Right lobe of liver (tissue), 6 donors: Measurements from ENCODE around the gene SOX18. TPM values are rescaled to one million over a fixed set of nuclear protein-coding genes. Genes with fewer than 3 reads are reported as not detected.

Experiments used
- ATAC-seq, 4 donors: fragments of 200-7000 bp; cut with Tn5 transposase; one replicate each; pipeline ENCODE4 v1.9.1; 2020; ENCODE audit warnings: mild to moderate bottlenecking in 4 of 4, moderate library complexity in 4 of 4
- DNase-seq, 3 donors: peaks; one replicate each; pipeline ENCODE4 v3.0.0-alpha.2; 2020
- H3K27ac ChIP-seq, 3 donors: fragments of 200-600 bp; one replicate each; pipeline ENCODE4 v1.8.0; 2022
- H3K27me3 ChIP-seq, 2 donors: fragments of 200-600 bp; one replicate each; pipeline ENCODE4 v1.8.0; 2022
- H3K36me3 ChIP-seq, 4 donors: fragments of 200-600 bp; sonication (generic) in 1 of 4; one replicate each; pipeline versions ENCODE4 v1.5.1 to v1.8.0; 2017 to 2022; ENCODE audit warnings: control low read depth in 1 of 4
- H3K4me1 ChIP-seq, 4 donors: fragments of 200-600 bp; sonication (generic) in 1 of 4; one replicate each; pipeline versions ENCODE4 v1.5.1 to v1.8.0; 2017 to 2022; ENCODE audit warnings: control low read depth in 1 of 4
- H3K4me3 ChIP-seq, 3 donors: fragments of 200-600 bp; one replicate each; pipeline ENCODE4 v1.8.0; 2022
- H3K9me3 ChIP-seq, 4 donors: fragments of 200-600 bp; sonication (generic) in 1 of 4; one replicate each; pipeline versions ENCODE4 v1.5.1 to v1.8.0; 2017 to 2022; ENCODE audit warnings: control low read depth in 1 of 4
- CTCF ChIP-seq, 4 donors: fragments of 200-600 bp in 3 of 4; fragments of 450-650 bp in 1 of 4; IDR thresholded peaks; one replicate each; pipeline versions ENCODE4 v1.5.1 to v1.8.0; 2016 to 2022; ENCODE audit warnings: antibody characterized with exemption in 4 of 4, mild to moderate bottlenecking in 2 of 4
- POLR2A ChIP-seq: fragments of 450-650 bp; IDR thresholded peaks from one replicate; pipeline ENCODE4 v1.6.1; 2017; ENCODE audit warnings: antibody characterized with exemption, mild to moderate bottlenecking
- WGBS: methylation state at CpG from one replicate; pipeline ENCODE4 v1.1.6; 2018; ENCODE audit warnings: low coverage, low lambda C conversion rate; ENCODE audit not compliant: insufficient coverage; ENCODE audit errors: missing lambda C conversion rate; 5-methylcytosine and 5-hydroxymethylcytosine counted together
- intact Hi-C, 2 donors: fragments of 100-400 bp; cut with DNase I; formaldehyde crosslinking; loops; one replicate each; pipeline versions ENCODE4 v1.11.2 to v1.14.1; 2022
- total RNA-seq, 6 experiments: library from RNA; depleted of rRNA in 2 of 6; stranded (reverse); fragments of >200 nt in 2 of 6; fragmentation: NEBNext Ultra II Directional in 3 of 6; extraction: Animal tissue kit (Norgen Biotek cat#: 25700) in 3 of 6; gene quantifications; one replicate each; pipeline versions ENCODE4 v1.1.0 to v1.2.4, GENCODE V29; 2016 to 2023
- donor health status: DM: no; HTN: yes; CAD: no.
- donor health status: DM: no; HTN: no; CAD: no.
- donor health status: DM: no; HTN: no; CAD: no.
- donor health status: DM: no; HTN: yes; CAD: no.
- donor health status: DM: no; HTN: yes; CAD: no.

SOX18 gene
- total RNA-seq, 6 experiments from 2014 or later = 4.1 to 7.8 (median 5.6) TPM

DNA sequence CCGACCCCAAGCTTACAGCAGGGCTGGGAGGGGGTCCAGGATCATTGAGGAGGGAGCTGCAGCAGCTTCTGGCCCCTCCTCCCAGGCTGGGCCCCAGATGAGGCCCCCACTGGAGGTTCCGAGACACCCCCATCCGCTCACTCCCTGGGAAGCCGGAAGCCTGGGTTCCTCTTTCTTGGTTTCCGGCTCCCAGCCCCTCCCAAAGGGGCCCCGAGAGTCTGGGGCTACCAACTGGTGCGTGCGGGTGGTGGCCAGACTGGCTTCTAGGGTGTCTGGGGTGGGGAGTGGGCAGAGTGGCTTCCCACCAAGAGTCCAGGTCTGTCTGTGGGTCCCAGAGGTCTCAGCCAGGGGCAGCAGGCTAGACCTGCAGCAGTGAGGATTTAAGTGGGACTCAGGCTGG is 27.7 kb upstream of the SOX18 start:
- intact Hi-C loops = no loop called here
- peaks cover 0 to 6% (median 0%) of the 10 kb centered on the region in 4 donors for H3K4me1 ChIP-seq
- no CpG with 5 or more reads among the region's 8 CpGs for WGBS
- peak in 2 of 4 donors; percentile 2 to 16 for ATAC-seq
- H3K27me3 ChIP-seq = no peaks in the 10 kb centered on the region
- peak in 1 of 3 donors; percentile 51 for DNase-seq
- no peaks in the 10 kb centered on the region for H3K9me3 ChIP-seq
- peak overlapping the region; percentile 22 to 63 (median 58) for H3K4me3 ChIP-seq
- H3K27ac ChIP-seq = peak overlapping the region in 1 of 3 donors; percentile 37
- peaks cover 0 to 8% (median 0%) of the 10 kb centered on the region in 4 donors for H3K36me3 ChIP-seq
- no peak for TF ChIP-seq POLR2A
- TF ChIP-seq CTCF (IDR thresholded peaks at IDR 0.05) = no peak

GRCh38 chr20:64076061-64076997 is 26.9 kb upstream of the SOX18 start:
- DNase-seq = no peak
- no peaks in the 10 kb centered on the region for H3K9me3 ChIP-seq

GRCh38 chr20:64075556-64075955 is 26.1 kb upstream of the SOX18 start:
- no peak overlapping the region for H3K4me3 ChIP-seq
- H3K36me3 ChIP-seq = peaks cover 0 to 13% (median 0%) of the 10 kb centered on the region in 4 donors
- H3K9me3 ChIP-seq = no peaks in the 10 kb centered on the region
- ATAC-seq (no peak), DNase-seq (no peak)
- H3K4me1 ChIP-seq = peaks cover 0 to 6% (median 0%) of the 10 kb centered on the region in 4 donors
- WGBS = 96% methylated on average over 7 of the region's 12 CpGs
- no peak for TF ChIP-seq POLR2A
- no peak for TF ChIP-seq CTCF (IDR thresholded peaks at IDR 0.05)
- no peaks in the 10 kb centered on the region for H3K27me3 ChIP-seq
- intact Hi-C loops = no loop called here
- H3K27ac ChIP-seq = no peak overlapping the region

More at GRCh38 chr20:64076061-64076997, 26.9 kb upstream of the SOX18 start:
- Histone ChIP-seq H3K27ac (peak overlapping the region in 1 of 3 donors; percentile 37), H3K27me3 (no peaks in the 10 kb centered on the region), H3K4me3 (peak overlapping the region in 2 of 3 donors; percentile 58 to 63), H3K36me3 (peaks cover 0 to 10% (median 0%) of the 10 kb centered on the region in 4 donors), H3K4me1 (peaks cover 0 to 6% (median 0%) of the 10 kb centered on the region in 4 donors)
- WGBS = 72% methylated on average over 3 of the region's 22 CpGs
- no peak for TF ChIP-seq CTCF (IDR thresholded peaks at IDR 0.05)
- TF ChIP-seq POLR2A = no peak
- no peak for ATAC-seq
- intact Hi-C loops = no loop called here

GRCh38 chr20:64074963-64075362 is 25.5 kb upstream of the SOX18 start:
- DNase-seq = no peak
- H3K4me3 ChIP-seq = no peak overlapping the region
- peaks cover 0 to 16% (median 0%) of the 10 kb centered on the region in 4 donors for H3K36me3 ChIP-seq
- peaks cover 0 to 6% (median 0%) of the 10 kb centered on the region in 4 donors for H3K4me1 ChIP-seq
- H3K27me3 ChIP-seq = no peaks in the 10 kb centered on the region
- no peaks in the 10 kb centered on the region for H3K9me3 ChIP-seq
- ATAC-seq = no peak
- WGBS = no CpG with 5 or more reads among the region's 8 CpGs
- intact Hi-C loops = no loop called here
- H3K27ac ChIP-seq = no peak overlapping the region
- TF ChIP-seq CTCF (IDR thresholded peaks at IDR 0.05) (no peak), POLR2A (no peak)
